ENCODE measurements around the gene PAQR9.

The PAQR9 gene

DNA sequence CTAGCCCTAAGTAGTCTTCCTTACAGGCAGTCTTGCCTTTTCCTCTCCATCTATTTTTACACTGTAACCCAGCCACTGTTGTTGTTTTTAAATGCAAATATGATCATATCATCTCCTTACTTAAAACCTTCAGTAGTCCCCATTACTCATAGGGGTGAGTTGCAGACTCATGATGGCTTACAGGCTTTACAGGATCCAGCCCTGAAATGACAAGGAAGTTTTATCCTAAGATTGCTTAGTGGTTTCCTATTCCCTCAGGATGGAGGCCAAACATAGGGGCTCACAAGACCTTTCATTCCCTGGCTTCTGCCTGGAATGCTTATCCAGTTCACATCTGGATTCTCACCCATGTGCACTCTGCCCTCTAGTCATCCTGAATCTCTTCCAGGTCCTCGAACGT is 46.9 kb downstream of the PAQR9 start:
- no peak for DNase-seq

DNA sequence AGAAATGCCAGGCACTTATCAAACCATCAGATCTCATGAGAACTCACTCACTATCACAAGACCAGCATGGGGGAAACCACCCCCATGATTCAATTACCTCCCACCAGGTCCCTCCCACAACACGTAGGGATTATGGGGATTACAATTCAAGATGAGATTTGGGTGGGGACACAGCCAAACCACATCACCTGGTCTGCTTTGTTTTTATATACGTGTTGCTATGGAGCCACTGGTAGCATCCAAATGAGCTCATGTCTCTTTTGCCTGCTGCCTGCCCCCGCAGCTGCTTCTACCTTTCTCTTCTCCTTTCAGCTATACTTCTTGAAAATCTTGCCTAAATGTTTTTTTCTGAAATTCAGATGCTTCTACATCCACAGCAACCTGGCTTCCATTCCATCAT is 47.8 kb downstream of the PAQR9 start:
- no peak for DNase-seq

DNA sequence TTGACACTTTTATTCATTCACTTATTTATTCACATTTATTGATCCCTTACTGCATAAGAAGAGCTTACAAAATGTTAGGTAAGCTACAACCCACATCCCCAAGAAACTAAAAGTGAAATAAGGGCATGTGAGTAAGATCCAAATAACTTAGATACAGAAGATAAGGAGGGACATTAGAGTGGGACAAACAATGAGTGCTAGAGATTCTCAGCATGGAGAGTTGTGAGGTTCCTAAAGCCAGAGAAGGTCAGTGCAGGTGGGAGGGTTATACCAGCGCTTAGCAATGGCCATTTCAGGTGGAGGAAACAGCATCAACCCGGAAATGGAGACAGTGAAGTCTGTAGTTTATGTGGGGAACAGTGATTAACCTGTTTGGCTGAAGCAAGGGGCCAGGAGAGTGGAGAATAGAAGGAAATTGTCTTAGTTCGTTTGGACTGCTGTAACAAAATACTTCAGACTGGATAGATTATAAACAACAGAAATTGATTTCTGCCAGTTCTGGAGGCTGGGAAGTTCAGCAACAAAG is 49.1 kb downstream of the PAQR9 start:
- DNase-seq = no peak

DNA sequence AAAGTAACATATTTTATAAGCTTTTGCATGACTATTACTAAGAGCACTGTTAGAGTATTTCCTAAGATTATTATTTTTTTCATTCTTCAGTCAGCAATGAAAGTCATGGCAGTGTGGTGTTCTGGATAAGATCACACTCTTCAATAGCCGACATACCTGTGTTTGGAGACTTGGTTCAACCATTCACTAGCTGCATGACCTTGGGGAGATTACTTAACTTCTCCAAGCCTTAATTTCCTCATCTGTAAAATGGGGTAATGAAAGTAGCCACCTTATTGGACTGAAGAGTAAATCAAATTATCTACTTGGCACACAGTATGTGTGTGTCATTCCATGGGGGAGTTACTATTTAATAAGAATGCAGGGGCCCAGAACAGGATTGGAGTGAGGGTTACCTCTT is 50.0 kb downstream of the PAQR9 start:
- no peak for DNase-seq

DNA sequence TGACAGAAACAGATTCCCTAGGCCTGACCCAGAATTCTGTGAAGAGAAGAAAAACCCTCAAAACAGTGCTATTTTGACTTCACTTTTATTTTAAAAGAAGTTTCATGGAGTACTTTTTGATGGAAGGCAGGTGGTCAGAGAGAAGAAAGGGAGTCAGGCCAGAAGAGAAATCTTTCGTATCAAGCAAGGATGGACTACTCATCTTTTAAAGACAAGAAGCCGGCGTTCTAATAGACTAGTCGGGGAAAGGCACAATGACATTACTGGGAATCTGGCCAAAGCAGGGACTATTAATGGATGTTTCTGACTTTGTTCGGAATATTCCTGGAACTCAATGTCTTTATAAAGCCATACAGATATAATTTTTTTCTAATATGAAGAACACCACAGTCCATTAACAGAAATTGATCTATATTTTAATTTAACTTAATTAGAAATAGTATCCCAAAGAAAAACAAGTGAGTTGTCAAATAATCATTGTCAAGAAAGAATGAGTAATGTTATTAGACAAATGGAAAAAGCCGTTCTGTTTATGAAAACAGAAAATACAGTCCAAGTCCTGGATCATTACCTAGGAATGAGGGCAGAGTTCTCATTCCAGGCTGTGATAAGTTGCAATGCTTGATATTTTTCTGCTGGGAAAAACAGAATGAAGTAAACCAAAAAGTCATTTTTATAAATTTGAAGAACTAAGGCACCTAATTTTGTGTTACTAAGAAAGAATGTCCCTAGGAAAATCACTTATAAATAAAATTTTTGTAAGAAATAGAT is 50.9 kb downstream of the PAQR9 start:
- no peak for DNase-seq

All from hypothalamus (tissue), 51 donors.